Measurements from ENCODE around the gene UPK3BL2. TPM values are rescaled to one million over a fixed set of nuclear protein-coding genes. Genes with fewer than 3 reads are reported as not detected.
"Not testable (repeated sequence)": the region's sequence is repeated elsewhere in the genome, so short reads cannot be mapped to it uniquely, and the experiment has no call there.

UPK3BL2 gene
- total RNA-seq, 8 experiments from 2014 or later: 0.23 to 26.2 (median 0.43) TPM; not detected in 3

GRCh38 chr7:102546353-102546752 lies 2.9 kb upstream of the UPK3BL2 start:
- peak in 2 of 8 experiments; percentile 28 to 45 for ATAC-seq (replicated peaks in 6 of 8)
- no CpG with 5 or more reads among the region's 6 CpGs for WGBS, 10 experiments
- H3K27ac ChIP-seq; H3K4me1 ChIP-seq (replicated peaks in 1 of 2); in situ Hi-C loops (cut with MboI; ENCODE audit: low pct_unique_long_range_greater_than_20kb in 2 of 9, low sequenced_read_pairs in 9 of 9, unreplicated experiment in 9 of 9); H3K4me3 ChIP-seq: not testable (repeated sequence)

GRCh38 chr7:102545288-102545687 lies 1.8 kb upstream of the UPK3BL2 start:
- ATAC-seq (replicated peaks in 6 of 8); H3K4me3 ChIP-seq; in situ Hi-C loops (cut with MboI; ENCODE audit: low pct_unique_long_range_greater_than_20kb in 2 of 9, low sequenced_read_pairs in 9 of 9, unreplicated experiment in 9 of 9); H3K27ac ChIP-seq; H3K4me1 ChIP-seq (replicated peaks in 1 of 2): not testable (repeated sequence)
- no CpG with 5 or more reads among the region's 12 CpGs for WGBS, 10 experiments

GRCh38 chr7:102544372-102544771 lies 876 bp upstream of the UPK3BL2 start:
- H3K27ac ChIP-seq; H3K4me3 ChIP-seq; in situ Hi-C loops (cut with MboI; ENCODE audit: low pct_unique_long_range_greater_than_20kb in 2 of 9, low sequenced_read_pairs in 9 of 9, unreplicated experiment in 9 of 9); H3K4me1 ChIP-seq (replicated peaks in 1 of 2): not testable (repeated sequence)
- no CpG with 5 or more reads among the region's 1 CpG for WGBS, 10 experiments
- peak in 4 of 8 experiments; percentile 10 to 69 (median 36) for ATAC-seq (replicated peaks in 6 of 8)

- ATAC-seq (replicated peaks in 6 of 8); in situ Hi-C loops (cut with MboI; ENCODE audit: low pct_unique_long_range_greater_than_20kb in 2 of 9, low sequenced_read_pairs in 9 of 9, unreplicated experiment in 9 of 9): not testable (repeated sequence)
- no CpG with 5 or more reads among the region's 11 CpGs for WGBS, 10 experiments
These were observed 725 bp downstream of the UPK3BL2 start for GRCh38 chr7:102542771-102543170.

GRCh38 chr7:102542083-102542482 lies 1.4 kb downstream of the UPK3BL2 start:
- H3K4me3 ChIP-seq; H3K4me1 ChIP-seq (replicated peaks in 1 of 2); in situ Hi-C loops (cut with MboI; ENCODE audit: low pct_unique_long_range_greater_than_20kb in 2 of 9, low sequenced_read_pairs in 9 of 9, unreplicated experiment in 9 of 9); H3K27ac ChIP-seq: not testable (repeated sequence)
- no CpG with 5 or more reads among the region's 8 CpGs for WGBS, 10 experiments
- peak in 2 of 8 experiments; percentile 3 to 10 for ATAC-seq (replicated peaks in 6 of 8)

More at GRCh38 chr7:102542771-102543170, 725 bp downstream of the UPK3BL2 start:
- H3K4me3 ChIP-seq; H3K27ac ChIP-seq; H3K4me1 ChIP-seq (replicated peaks in 1 of 2): not testable (repeated sequence)

GRCh38 chr7:102540604-102541003 lies 2.9 kb downstream of the UPK3BL2 start:
- 88% methylated on average over 3 of the region's 6 CpGs; no CpG with 5 or more reads in 9 of the 10 experiments for WGBS, 10 experiments
- H3K4me1 ChIP-seq (replicated peaks in 1 of 2); H3K27ac ChIP-seq; ATAC-seq (replicated peaks in 6 of 8); H3K4me3 ChIP-seq; in situ Hi-C loops (cut with MboI; ENCODE audit: low pct_unique_long_range_greater_than_20kb in 2 of 9, low sequenced_read_pairs in 9 of 9, unreplicated experiment in 9 of 9): not testable (repeated sequence)

GRCh38 chr7:102535062-102535615 lies 8.4 kb downstream of the UPK3BL2 start:
- H3K4me1 ChIP-seq (replicated peaks in 1 of 2); H3K4me3 ChIP-seq; in situ Hi-C loops (cut with MboI; ENCODE audit: low pct_unique_long_range_greater_than_20kb in 2 of 9, low sequenced_read_pairs in 9 of 9, unreplicated experiment in 9 of 9); H3K27ac ChIP-seq: not testable (repeated sequence)
- ATAC-seq (replicated peaks in 6 of 8): peak in 1 of 8 experiments; percentile 7
- no CpG with 5 or more reads among the region's 8 CpGs for WGBS, 10 experiments

- H3K4me1 ChIP-seq (replicated peaks in 1 of 2); in situ Hi-C loops (cut with MboI; ENCODE audit: low pct_unique_long_range_greater_than_20kb in 2 of 9, low sequenced_read_pairs in 9 of 9, unreplicated experiment in 9 of 9); H3K4me3 ChIP-seq; H3K27ac ChIP-seq: not testable (repeated sequence)
- no CpG with 5 or more reads among the region's 2 CpGs for WGBS, 10 experiments
- ATAC-seq (replicated peaks in 6 of 8): peak in 2 of 8 experiments; percentile 8 to 10
These were observed 11.4 kb downstream of the UPK3BL2 start for GRCh38 chr7:102532127-102532526.

- H3K4me3 ChIP-seq; H3K27ac ChIP-seq; ATAC-seq (replicated peaks in 6 of 8); H3K4me1 ChIP-seq (replicated peaks in 1 of 2); in situ Hi-C loops (cut with MboI; ENCODE audit: low pct_unique_long_range_greater_than_20kb in 2 of 9, low sequenced_read_pairs in 9 of 9, unreplicated experiment in 9 of 9): not testable (repeated sequence)
- WGBS, 10 experiments: no CpG with 5 or more reads among the region's 7 CpGs
These were observed 11.9 kb downstream of the UPK3BL2 start for GRCh38 chr7:102531583-102531982.

- no CpG with 5 or more reads among the region's 13 CpGs for WGBS, 10 experiments
- H3K4me1 ChIP-seq (replicated peaks in 1 of 2); H3K4me3 ChIP-seq; H3K27ac ChIP-seq; in situ Hi-C loops (cut with MboI; ENCODE audit: low pct_unique_long_range_greater_than_20kb in 2 of 9, low sequenced_read_pairs in 9 of 9, unreplicated experiment in 9 of 9): not testable (repeated sequence)
- peak in 2 of 8 experiments; percentile 5 to 6 for ATAC-seq (replicated peaks in 6 of 8)
These were observed 15.4 kb downstream of the UPK3BL2 start for GRCh38 chr7:102527822-102528793.

GRCh38 chr7:102527182-102527581 lies 16.3 kb downstream of the UPK3BL2 start:
- H3K4me3 ChIP-seq; ATAC-seq (replicated peaks in 6 of 8); in situ Hi-C loops (cut with MboI; ENCODE audit: low pct_unique_long_range_greater_than_20kb in 2 of 9, low sequenced_read_pairs in 9 of 9, unreplicated experiment in 9 of 9); H3K4me1 ChIP-seq (replicated peaks in 1 of 2); H3K27ac ChIP-seq: not testable (repeated sequence)
- no CpG with 5 or more reads among the region's 8 CpGs for WGBS, 10 experiments

GRCh38 chr7:102524803-102525202 lies 18.7 kb downstream of the UPK3BL2 start:
- WGBS, 10 experiments: no CpG with 5 or more reads among the region's 2 CpGs
- in situ Hi-C loops (cut with MboI; ENCODE audit: low pct_unique_long_range_greater_than_20kb in 2 of 9, low sequenced_read_pairs in 9 of 9, unreplicated experiment in 9 of 9); H3K4me3 ChIP-seq; H3K4me1 ChIP-seq (replicated peaks in 1 of 2); H3K27ac ChIP-seq: not testable (repeated sequence)
- peak in 3 of 8 experiments; percentile 4 to 14 (median 7) for ATAC-seq (replicated peaks in 6 of 8)

GRCh38 chr7:102520797-102521196 lies 22.7 kb downstream of the UPK3BL2 start:
- not testable (repeated sequence) for ATAC-seq (replicated peaks in 6 of 8)

More at GRCh38 chr7:102520797-102521196, 22.7 kb downstream of the UPK3BL2 start:
- in situ Hi-C loops (cut with MboI; ENCODE audit: low pct_unique_long_range_greater_than_20kb in 2 of 9, low sequenced_read_pairs in 9 of 9, unreplicated experiment in 9 of 9); H3K27ac ChIP-seq; H3K4me1 ChIP-seq (replicated peaks in 1 of 2); H3K4me3 ChIP-seq: not testable (repeated sequence)
- WGBS, 10 experiments: no CpG with 5 or more reads among the region's 5 CpGs

Measured in motor neuron (in vitro differentiated cells).